Activated CD4-positive, CD25-positive, alpha-beta regulatory T cell treated with anti-CD3 and anti-CD28 coated beads, Interleukin-2, amount 50 U/mL, for 72 hours (primary cell): Measurements from ENCODE around the gene TSEN34.
A peak's percentile ranks its signal among the peaks of the same experiment; 100 is the strongest.

Source experiments
- DNase-seq: peaks from one replicate; pipeline ENCODE4 v3.0.0; 2021

Gene TSEN34

GRCh38 chr19:54191011-54191810 lies at the start of gene TSEN34:
TSS of gene TSEN34 (plus strand) at chr19:54191308. CDS start at chr19:54191365, 57 bp downstream.
- no peak for DNase-seq

DNA sequence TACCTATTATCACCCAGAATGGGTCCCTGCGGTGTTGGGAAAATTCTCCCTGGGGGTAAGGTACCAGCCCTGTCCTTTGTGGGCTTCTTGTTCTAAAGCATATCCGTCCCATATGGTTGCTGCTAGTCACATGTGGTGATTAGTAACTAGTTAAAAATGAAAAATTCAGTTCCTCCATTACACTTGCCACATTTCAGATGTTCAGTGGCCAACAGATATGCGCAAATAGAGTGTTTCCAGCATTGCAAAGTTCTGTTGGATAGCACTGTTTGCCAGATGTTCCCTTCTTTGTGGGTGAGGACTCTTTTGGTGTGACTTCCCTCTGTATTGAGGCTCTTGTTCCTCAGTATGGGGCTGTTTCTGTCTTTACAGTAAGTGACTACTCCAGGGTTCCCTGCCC lies 49.8 kb upstream of the TSEN34 start:
- DNase-seq = no peak

DNA sequence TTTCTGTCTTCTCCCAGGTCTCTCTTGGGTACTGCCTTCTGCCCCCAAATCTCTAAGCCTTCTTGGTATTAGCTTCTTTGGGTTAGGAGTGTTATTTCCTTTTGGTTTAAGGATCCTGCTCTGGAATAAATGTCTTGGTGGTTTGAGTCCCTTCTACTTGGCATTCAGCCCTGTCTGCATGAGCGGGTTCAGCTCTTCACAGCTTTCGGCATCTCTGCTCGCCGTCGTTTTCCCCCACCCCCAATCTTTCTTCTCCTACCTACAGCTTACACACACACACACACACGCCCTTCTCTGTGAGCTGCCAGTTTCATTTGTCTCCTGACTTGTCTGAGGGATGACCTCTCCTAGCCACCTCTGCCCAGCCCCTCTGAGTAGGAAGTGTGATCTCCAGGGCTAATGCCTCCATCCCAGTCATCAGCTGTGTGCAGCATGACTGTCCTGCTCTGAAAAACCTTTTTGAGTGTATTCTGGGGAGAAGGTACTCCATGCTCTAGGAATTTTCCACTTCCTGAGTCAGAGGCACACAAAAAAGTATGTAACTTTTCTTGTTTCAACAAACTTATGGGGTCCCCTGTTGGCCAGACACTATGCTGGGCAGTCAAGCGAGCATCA lies 48.8 kb upstream of the TSEN34 start:
- DNase-seq = no peak

GRCh38 chr19:54145541-54146158 lies 45.5 kb upstream of the TSEN34 start:
- DNase-seq = no peak

GRCh38 chr19:54147676-54148075 lies 43.4 kb upstream of the TSEN34 start:
- no peak for DNase-seq

DNA sequence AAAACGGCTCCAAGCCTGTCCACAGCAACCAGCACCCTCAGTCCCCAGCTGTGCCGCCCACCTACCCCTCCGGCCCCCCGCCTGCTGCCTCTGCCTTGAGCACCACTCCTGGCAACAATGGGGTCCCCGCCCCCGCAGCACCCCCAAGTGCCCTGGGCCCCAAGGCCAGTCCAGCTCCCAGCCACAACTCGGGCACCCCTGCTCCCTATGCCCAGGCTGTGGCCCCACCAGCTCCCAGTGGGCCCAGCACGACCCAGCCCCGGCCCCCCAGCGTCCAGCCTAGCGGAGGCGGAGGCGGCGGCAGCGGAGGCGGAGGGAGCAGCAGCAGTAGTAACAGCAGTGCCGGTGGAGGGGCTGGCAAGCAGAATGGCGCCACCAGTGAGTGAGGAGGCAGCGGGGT lies 43.0 kb upstream of the TSEN34 start:
- DNase-seq = no peak

- no peak for DNase-seq
Observed at GRCh38 chr19:54149021-54149812, 41.9 kb upstream of the TSEN34 start.

DNA sequence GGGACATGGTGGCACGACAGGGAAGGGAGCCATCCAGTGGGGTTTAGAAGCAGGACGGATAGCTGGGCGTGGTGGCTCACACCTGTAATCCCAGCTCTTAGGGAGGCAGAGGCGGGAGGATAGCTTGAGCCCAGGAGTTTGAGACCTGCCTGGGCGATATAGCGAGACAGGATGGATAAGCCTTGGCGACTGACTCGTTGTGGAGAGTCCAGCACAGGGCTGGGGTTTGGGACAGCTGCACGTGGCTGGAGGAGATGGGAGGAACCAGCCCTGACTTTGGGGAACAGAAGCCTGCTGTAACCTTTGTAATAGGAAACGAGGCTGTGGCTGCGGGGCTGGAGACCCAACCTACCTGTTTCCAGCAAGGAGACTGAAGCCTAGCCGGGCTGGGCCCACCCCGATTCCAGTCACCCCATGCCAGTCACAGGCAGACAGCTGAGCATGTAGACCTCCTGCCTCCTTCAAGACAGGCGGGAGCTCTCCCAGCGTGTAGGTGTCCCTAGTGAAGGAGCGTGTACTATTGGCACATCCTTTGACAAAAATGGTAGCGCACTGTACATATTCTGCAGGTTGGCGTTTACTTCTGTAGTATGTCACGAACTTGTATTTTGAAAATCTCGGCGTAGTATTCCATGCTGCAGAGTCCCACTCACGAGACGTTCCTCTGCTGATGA lies 39.6 kb upstream of the TSEN34 start:
- no peak for DNase-seq

DNA sequence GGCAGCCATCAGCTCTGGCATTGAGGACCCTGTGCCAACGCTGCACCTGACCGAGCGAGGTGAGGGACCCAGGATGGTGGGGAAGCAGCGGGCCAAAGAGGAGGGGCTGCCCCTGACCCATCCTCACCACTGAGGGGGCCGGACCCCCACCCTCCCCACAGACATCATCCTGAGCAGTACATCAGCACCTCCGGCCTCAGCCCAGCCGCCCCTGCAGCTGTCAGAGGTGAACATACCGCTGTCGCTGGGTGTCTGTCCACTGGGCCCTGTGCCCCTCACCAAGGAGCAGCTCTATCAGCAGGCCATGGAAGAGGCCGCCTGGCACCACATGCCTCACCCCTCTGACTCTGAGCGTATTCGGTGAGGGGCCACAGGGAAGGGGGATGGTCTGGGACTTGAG lies 38.8 kb upstream of the TSEN34 start:
- no peak for DNase-seq

- DNase-seq = no peak
Observed at GRCh38 chr19:54152878-54153524, 38.1 kb upstream of the TSEN34 start.

DNA sequence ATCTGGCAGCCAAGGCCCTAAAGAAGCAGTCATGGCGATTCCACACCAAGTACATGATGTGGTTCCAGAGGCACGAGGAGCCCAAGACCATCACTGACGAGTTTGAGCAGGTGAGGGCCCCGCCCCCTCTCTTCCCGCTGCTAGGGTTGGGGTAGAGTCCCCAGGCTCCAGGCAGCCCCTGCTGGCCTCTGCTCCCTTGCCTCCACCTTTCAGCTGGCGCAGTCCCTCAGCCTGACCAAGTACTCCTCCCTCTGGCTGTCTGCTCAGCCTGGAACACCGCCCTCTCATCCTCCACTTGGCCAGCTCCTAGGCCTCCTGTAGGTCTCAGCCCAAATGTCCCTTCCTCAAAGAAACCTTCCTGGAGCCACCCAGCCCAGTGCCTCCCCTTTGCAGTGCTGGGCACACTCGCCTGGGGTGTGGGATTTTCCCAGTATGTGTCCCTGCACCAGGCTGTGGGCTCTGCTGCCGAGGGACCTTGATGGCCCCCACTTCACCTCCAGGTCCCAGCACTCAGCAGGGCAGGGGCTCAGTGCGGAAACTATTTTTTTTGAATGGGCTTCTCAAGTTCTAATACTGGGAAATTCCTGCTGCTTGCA lies 37.3 kb upstream of the TSEN34 start:
- no peak for DNase-seq

DNA sequence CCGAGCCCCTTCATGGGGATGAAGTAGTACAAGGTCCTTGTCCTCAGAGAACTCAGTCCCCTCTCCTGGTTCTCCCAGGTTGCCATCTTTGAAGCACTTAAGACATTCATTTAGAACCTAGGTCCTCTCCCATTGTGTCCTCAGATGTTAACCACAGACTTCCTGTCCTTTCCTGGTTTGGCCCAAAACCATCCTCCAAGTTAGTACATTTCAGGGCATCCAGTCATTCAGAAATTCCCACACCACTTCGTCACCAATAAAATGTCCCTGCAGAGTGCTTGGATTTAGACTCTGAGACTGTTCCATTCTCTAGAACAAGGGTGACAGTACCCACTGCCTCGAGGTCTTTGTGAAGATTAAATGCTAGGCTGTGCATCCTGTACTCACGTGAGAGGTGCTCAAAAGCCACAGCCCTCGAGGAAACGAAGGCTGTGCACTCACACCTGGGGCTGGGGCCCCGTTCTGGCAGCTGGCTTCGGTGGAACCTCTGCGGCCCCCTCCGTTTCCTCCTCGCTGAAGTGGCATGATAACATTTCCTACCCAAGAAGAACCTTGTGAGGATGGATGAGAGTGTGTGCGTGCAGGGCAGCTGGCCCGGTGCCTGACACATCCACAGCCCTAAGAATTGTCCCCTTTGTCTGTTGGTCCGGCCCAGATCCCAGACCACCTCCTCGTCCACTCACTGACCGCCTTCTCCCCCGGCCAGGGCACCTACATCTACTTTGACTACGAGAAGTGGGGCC lies 36.3 kb upstream of the TSEN34 start:
- DNase-seq = no peak

- DNase-seq = no peak
Observed at GRCh38 chr19:54155694-54156093, 35.4 kb upstream of the TSEN34 start.

GRCh38 chr19:54156490-54156889 lies 34.6 kb upstream of the TSEN34 start:
- DNase-seq = no peak

- DNase-seq = no peak
Observed at GRCh38 chr19:54156953-54157352, 34.2 kb upstream of the TSEN34 start.

DNA sequence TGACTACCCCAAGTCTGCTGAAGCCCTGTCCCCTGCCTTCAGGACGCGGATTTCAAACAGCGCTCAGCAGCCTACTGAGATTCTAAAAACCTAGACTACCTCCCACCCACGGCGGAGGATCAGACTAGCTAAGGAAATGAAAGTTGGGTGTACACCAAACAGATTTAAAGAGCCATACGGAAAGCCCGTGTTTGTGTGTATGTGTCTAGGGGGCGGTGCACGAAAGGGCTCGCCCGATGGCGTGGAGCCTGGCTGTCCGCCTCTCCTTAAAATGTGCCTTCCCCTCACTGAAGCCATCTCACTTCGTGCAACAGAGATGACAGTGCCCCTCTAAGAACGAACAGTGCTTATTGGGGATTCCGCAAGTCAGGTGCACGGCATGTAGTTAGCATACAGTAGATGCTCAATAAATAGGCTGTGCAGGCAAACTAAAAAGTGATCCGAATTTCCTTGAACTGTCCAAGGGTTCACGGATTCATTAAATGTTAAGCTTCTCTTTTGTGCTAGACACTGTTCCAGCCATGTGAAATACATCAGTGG lies 32.2 kb upstream of the TSEN34 start:
- no peak for DNase-seq

DNA sequence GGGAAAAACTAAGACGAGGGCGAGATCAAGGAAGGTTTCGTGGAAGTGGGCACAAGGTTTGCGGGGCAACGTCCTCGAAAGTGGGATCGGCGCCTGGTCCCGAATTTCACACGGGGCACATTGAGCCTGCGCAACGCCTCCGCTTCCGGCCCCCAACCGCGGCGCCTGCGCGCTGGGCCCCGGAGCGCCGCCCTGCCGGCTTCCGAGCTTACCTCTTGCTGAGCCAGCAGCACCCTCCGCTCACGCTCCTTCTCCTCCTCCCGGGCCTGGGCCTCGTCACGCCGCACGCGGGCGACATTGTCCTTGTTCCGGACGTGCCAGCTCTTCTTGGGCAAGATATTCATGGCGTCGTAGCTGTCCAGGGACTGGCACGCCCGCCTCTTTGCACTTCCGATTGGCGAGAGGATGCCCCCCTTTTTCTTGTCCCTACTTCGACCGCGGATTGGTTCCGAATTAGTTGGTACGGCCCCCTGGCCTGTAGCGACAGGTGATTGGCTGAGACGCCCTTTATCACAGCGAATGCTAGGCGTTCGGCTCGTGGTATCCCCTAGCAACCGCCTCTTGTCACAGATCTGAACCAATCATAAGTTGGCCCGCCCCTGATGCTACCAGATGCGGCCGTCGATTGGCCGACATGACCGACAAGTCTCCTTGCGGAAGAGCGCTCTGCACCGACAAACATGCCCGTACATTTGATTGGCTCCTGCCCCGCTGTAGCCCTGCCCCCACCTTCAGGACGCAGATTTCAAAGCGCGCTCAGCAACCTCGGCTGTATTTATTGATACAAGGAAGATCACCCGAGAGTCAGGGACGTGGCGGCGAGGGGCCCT lies 31.5 kb upstream of the TSEN34 start, which contains the start of gene LENG1:
Gene LENG1, minus strand, starts transcription at position 370 of the 830 bp plus-strand sequence. Its CDS starts 26 bp downstream, at position 344.
- peak; percentile 94 for DNase-seq

DNA sequence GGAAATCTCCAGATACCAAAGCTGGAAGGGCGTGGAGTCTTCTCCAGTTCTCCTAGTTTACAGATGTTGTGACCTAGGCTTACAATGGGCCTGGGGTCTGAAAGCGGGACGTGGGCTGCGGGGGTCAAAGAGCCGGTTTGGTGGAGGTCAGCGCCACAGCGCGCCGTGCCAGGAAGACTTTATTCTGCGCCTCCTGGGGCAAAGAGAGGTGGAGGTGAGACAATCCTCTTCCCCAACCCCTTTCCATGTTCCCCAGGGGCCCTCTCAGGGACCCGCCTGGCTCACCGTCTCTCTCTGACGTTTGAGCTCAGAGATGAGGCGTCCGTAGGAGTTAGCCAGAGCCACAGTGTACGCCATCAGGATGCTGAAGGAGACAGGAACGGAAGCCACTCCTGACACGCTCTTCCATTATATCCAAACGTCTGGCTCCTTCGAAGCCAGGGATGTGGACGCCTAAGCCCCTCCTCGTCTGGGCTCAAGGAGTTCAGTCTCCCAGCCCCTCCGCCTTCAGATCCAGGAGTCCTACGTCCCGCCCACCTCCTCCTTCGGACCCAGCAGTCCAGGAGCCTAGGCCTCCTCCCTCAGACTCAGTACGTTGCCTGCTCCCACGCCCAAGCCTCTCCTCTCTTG lies 30.8 kb upstream of the TSEN34 start:
- no peak for DNase-seq

DNA sequence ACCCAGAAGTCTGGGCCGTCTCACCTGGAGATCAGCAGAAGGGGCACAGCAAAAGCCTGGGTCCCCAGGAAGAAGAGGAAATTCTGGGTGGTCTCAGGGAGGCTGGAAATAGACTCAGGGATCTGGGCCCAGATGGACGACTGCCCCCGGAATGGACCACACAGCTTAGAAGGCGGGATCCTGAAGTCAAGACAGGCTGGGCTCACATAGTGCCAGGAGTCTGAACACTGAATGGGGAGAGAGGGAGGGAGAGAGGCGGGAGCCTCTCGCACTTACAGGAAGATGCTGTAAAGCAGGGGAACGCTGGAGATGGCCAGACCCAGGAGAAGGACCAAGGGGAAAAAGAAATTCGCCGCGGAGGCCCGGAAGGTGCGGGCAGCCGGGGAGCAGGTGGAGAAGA lies 30.3 kb upstream of the TSEN34 start:
- no peak for DNase-seq
